ENCODE data around the gene TEX11. TPM values are rescaled to one million over a fixed set of nuclear protein-coding genes. Genes with fewer than 3 reads are reported as not detected.
"Not testable (repeated sequence)": the region's sequence is repeated elsewhere in the genome, so short reads cannot be mapped to it uniquely, and the experiment has no call there.

Gene TEX11
- polyA plus RNA-seq, 10 donors, result 0.08 to 0.41 (median 0.14) TPM; not detected in 4

- no peak for DNase-seq
These were observed 303.2 kb downstream of the TEX11 start for GRCh38 chrX:70605352-70605751.

- peak in 1 of 3 donors; percentile 6 for DNase-seq
These were observed 316.4 kb downstream of the TEX11 start for GRCh38 chrX:70592091-70592490.

DNA sequence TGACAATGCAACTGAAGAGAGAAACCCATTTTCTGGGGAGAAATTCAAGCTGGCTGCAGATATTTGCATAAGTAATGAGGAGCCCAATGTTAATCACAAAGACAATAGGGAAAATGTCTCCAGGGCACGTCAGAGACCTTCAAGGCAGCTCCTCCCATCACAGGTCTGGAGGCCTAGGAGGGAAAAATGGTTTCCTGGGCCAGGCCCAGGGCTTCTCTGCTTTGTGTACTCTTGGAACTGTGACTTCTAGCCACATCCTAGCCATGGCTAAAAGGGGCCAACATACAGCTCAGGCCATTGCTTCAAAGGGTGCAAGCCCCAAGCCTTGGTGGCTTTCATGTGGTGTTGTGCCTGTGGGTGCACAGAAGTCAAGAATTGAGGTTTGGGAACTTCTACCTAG is 321.4 kb downstream of the TEX11 start:
- not testable (repeated sequence) for DNase-seq

DNA sequence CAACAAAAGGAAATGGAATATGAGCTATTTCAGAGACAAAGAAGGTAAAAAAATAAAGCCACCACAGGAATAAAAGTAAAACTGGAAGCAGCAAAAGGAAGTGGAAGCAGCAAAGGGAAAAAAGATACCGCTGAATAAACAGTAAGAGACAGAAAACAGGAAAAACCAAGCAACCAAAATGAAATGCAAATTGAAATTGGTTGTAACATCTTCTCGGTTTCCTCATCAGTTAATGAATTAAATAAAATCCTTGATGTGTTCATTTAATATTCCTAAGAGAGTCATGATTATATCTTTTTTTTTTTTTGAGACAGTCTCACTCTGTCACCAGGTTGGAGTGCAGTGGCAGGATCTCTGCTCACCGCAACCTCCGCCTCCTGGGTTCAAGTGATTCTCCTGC is 331.1 kb downstream of the TEX11 start:
- no peak for DNase-seq

DNA sequence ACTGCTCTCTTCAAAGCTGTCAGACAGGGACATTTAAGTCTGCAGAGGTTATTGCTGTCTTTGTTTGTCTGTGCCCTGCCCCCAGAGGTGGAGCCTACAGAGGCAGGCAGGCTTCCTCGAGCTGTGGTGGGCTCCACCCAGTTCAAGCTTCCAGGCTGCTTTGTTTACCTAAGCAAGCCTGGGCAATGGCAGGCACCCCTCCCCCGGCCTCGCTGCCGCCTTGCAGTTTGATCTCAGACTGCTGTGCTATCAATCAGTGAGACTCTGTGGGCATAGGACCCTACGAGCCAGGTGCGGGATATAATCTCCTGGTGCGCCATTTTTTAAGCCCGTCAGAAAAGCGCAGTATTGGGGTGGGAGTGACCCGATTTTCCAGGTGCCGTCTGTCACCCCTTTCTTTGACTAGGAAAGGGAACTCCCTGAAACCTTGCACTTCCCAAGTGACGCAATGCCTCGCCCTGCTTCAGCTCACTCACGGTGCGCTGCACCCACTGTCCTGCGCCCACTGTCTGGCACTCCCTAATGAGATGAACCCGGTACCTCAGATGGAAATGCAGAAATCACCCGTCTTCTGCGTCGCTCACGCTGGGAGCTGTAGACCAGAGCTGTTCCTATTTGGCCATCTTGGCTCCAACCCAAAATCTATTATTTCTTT is 338.5 kb downstream of the TEX11 start:
- DNase-seq, result not testable (repeated sequence)

DNA sequence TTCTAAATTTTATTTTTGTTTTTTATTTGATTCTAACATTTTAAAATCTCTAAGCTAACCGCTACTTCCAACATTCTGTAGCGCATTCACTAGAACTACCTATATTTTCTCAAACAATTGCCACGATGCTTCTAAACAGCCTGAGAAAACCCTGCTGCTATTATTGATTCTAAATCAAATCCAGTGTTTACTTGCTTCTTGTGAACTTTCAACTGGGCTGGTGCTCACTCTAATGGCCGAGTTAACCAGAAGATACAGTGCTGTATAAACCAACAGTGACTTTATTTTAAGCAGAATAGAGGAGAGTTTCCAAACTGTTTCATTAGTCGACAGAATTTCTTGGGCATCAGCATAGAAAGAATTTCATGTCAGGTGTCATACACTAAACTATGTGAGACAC is 353.6 kb downstream of the TEX11 start:
- no peak for DNase-seq

- DNase-seq, result peak in 2 of 3 donors; percentile 1 to 3
These were observed 354.0 kb downstream of the TEX11 start for GRCh38 chrX:70554523-70554922.

- DNase-seq, result peak in 2 of 3 donors; percentile 3 to 13
These were observed 354.4 kb downstream of the TEX11 start for GRCh38 chrX:70554081-70554480.

- no peak for DNase-seq
These were observed 355.0 kb downstream of the TEX11 start for GRCh38 chrX:70553516-70553915.

GRCh38 chrX:70552130-70552704 is 356.3 kb downstream of the TEX11 start:
- DNase-seq, result peak in 1 of 3 donors; percentile 3

DNA sequence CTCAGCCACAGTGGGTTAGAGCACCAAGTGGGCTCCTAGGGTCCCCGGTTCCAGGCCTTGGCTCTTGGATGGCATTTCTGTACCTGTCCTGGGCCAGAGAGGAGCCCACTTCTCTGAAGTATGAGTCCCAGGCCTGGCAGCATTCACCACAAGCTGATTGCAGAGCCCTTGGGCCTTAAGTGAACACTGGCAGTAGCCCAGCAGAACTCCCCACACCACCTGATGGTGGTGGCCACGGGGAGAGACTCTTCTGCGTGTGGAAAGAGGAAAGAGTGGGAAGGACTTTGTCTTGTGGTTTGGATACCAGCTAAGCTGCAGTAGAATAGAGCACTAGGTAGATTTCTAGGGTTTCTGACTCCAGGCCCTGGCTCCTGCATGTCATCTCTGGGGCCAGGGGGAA is 359.1 kb downstream of the TEX11 start:
- DNase-seq, result no peak

GRCh38 chrX:70535198-70535597 is 373.3 kb downstream of the TEX11 start:
- DNase-seq, result no peak

DNA sequence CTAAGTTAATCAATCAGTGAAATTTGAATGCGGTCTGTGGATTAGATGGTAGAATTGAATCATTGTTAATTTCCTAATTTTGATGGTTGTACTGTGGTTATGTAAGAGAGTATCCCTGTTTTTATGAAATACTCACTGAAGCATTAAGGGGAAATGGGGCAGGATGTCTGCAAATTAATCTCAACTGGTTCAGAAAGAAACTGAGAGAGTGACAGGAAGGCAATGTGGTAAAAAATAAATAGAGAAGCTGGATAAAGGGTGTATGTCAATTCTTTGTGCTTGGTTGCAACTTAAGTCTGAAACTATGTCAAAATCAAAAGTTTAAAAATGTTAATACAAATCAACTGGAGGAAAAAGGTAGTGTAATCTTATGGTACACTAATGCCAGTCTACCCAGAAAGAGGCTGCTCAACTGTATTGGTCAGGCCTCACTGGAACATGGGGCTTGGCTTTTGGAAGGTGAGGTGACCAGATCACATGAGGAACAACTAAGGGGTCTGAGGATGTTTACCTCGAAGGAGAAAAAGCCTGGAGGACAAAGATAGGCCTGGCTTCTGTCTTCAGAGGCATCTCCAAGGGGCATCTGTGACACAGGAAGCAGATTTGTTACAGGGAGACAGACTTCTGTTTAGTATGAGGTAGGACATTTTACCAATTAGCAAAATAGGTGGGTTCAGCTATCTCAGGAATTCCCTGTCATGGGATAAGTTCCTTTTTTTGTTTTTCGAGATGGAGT is 380.7 kb downstream of the TEX11 start:
- no peak for DNase-seq

DNA sequence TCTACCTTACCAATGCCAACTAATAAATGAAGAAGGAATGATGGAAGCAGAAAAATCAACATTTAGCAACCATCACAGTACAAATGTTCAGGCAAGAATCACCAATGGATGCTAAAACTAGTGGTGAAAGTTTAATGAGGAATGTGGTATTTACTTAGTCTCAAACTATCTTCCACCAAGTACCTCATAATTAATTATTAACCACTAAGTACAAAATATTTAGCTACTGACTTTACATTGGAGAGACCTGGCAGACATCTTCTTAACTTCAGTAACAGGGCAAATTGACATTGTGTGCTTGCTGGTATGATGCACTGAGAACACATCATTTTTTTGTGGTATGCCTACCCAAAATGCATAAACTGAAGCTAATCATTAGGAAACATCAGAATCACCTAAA is 381.5 kb downstream of the TEX11 start:
- no peak for DNase-seq

DNA sequence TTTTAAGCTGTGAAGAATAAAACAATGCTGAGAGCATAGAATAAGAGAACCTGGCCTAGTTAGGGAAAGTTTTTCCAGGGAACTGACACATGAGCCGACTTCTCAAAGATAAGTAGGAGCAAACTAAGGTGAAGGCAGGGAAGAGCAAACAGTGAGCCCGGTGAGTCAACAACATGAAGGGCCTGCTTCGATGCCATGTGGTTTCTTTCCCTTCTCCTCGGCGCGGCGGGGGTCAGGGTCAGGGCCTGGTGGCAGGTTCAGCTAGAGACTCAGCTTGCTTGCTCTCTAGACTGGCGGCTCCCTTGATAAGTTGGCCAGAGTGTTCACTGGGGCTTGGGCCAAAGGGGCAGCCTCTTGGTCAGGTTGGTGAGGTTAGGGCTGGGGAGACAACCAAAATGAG is 382.8 kb downstream of the TEX11 start:
- no peak for DNase-seq

DNA sequence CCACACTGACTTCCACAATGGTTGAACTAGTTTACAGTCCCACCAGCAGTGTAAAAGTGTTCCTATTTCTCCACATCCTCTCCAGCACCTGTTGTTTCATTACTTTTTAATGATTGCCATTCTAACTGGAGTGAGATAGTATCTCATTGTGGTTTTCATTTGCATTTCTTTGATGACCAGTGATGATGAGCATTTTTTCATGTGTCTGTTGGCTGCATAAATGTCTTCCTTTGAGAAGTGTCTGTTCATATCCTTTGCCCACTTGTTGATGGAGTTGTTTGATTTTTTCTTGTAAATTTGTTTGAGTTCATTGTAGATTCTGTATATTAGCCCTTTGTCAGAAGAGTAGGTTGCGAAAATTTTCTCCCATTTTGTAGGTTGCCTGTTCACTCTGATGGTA is 392.8 kb downstream of the TEX11 start:
- not testable (repeated sequence) for DNase-seq

DNA sequence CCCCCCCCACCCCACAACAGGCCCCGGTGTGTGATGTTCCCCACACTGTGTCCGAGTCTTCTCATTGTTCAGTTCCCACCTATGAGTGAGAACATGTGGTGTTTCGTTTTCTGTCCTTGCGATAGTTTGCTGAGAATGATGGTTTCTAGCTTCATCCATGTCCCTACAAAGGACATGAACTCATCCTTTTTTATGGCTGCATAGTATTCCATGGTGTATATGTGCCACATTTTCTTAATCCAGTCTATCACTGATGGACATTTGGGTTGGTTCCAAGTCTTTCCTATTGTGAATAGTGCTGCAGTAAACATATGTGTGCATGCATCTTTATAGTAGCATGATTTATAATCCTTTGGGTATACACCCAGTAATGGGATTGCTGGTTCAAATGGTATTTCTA is 393.2 kb downstream of the TEX11 start:
- not testable (repeated sequence) for DNase-seq

- DNase-seq, result no peak
These were observed 399.4 kb downstream of the TEX11 start for GRCh38 chrX:70509078-70509477.

DNA sequence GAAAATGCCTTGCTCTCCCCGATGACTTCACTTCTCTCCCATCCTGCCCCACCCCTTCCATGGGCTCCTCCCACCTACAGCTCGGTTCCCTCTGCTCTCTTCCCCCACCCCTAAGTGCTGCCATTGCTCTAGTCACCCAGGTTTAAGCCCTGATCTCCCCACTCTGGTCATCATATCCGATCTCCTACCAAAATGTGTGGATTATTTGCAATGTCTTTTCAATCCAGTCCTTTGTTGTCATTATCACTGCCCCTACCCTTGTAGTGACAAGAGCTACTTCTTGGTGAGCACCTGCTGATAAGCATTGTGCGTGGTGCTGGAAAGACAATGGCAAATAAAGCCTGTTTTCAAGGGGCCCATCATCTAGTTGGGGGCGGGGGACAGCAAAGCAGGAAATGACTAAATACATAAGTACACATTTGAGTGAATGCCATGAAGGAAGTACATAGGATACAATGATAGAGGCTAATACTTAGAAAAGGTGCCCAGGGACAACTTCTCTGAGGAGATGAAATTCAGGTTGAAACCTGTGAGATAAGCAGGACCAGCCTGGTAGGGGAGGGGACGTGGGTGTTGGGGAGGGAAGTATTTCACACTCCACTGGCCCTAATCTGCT is 400.1 kb downstream of the TEX11 start:
- no peak for DNase-seq

GRCh38 chrX:70505451-70505841 is 403.1 kb downstream of the TEX11 start:
- DNase-seq, result no peak

- no peak for DNase-seq
These were observed 403.6 kb downstream of the TEX11 start for GRCh38 chrX:70504772-70505450.

DNA sequence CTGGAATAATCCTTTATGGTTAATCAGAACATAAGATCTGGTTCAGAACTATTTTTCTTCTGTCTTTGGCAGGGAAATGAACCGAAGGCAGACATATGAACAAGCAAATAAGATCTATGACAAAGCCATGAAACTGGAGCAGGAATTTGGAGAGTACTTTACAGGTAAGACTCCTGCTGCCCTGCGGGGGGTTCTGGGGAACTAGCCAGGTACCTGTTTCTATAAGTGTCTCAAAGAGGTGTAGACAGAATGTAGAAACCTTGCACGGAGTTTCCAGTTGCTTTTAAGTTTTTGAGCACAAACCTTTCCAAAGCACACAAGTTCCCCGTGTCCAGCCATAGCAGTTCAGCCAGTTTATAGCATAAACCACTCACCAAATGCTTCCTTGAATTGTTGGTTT is 407.7 kb downstream of the TEX11 start:
- DNase-seq, result no peak

All from muscle of back (tissue), 11 donors.